HG03196 (cell line): ENCODE data around the gene CYFIP1.
"Not testable (repeated sequence)": the region's sequence is repeated elsewhere in the genome, so short reads cannot be mapped to it uniquely, and the experiment has no call there.

Experiments
- ATAC-seq: cut with Tn5 transposase; IDR thresholded peaks from one replicate; pipeline ENCODE4 v1.9.1; 2021; ENCODE audit not compliant: unreplicated experiment

Gene CYFIP1

DNA sequence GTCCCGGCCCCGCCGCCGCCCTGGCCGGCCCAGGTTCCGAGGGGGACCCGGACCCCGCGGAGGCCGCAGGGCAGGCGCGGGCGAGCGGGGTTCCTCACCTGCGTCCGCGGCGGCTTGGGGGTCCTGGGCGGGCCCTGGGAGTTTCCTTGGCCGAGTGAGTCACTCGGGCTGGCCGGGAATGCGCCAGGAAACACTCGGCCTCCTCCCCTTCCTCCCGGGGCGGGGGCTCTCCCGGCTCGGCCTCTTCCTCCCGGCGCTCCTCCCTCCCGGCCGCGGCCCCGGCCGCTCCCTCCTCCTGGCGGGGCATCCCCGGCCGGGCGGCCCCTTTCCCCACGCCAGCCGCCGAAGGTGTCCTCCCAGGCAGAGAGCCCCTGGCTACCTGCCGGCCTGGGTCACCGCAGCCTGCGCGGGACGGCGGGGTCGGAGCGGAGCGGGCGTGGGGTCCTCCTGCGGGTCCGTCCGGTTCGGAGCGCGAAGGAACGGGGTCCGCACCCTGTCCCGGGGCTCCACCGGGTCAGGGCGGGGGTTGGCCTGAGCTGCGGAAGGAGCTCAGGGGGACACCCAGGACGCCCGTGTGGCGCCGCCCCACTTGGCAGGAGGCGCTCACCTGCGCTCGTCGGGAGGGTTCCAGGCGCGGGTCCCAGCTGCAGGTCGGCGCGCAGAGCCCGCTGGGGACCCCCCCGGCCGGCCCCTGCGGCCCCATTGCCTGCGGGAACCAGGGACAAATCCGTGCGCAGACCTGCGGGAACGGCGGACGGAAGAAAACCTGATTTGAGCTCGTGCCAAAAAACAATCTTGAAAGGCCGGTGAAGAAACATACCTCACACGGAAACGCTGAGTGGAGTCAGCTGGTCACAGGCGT, at the start of gene CYFIP1:
TSS of gene CYFIP1 (minus strand) at position 180 of the 862 bp plus-strand sequence. CDS start 33,083 bp downstream, outside the sequence.
- ATAC-seq = peak; percentile 68

DNA sequence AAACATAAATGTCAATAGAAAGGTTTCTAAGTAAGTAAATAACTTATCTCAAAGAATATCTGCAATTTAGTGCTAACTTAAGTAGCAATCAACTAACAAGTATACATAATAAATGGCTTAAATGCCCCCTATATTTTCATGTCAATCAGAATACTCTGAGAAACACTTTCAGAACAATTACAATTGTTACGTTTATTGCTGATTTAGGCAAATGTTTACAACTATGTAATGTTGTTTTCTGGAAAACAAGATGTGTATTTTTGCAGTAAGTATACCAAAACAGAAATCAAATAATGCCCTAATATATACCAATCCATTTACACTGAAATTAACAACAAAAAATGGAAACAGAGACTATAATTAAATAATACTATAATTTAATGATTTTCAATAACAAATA, 46.0 kb upstream of the CYFIP1 start:
- ATAC-seq = no peak

DNA sequence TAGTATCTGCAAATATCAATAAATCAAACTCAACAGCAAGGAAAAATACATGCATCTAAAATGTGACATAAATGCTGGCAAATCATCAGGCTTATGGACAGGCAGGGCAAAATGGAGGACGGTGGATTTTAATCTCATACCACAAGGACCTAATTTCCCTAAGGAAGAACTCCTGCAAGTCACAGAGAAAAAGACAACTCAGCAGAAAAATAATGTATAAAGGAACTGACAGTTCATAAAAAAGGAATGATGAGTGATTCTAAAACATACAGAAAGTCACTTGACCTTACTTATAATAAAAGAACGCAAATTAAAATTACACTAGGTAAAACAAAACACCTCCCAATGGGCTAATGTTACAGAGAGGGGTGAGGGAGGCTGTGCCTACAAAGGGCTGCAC, 42.0 kb upstream of the CYFIP1 start:
- no peak for ATAC-seq

DNA sequence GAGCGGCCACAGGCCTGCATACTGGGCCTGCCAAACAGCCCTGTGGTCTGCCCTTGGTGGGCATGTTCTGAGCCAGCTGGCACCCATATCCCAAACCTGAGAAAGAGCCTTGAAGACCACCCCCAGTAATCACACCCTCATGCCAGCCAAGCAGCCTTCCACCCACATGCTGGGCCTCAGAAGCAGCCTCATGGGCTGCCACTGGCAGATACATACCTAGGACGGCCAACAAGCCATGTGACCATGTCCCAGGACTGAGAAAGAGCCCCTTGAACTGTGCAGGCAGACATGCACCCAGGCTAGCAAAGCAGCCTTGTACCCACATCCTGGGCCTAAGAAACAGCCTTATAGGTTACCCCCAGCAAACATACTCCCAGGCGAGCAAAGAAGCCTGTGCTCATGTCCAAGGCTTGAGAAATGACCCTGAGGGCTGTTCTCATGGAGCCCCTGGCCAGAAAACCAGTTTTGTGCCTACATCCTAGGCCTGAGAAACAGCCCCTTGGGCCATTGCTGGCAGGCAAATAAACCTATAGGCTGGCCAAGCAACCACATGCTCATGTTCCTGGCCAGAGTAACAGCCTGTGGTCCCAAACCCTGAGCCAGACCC, 34.3 kb upstream of the CYFIP1 start:
- ATAC-seq = no peak

DNA sequence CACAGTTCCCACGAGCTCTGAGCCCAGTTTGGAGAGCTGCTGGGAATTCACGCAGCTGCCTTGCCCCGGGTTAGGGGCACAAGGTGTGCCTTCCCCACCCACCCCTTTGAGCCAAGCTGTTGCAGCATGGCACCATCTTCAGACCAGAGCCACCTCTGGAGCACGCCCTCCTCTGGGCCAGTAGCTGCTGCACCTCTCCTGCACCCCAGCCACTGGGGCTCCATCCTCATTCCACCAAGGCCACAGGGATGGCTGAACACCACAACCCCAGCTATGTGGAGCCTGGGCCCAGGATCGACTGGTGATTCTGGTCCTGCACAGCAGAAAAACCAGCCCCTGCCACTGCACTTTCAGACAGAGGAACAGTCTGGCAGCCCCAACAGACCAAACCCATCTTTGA, 33.5 kb upstream of the CYFIP1 start:
- no peak for ATAC-seq

DNA sequence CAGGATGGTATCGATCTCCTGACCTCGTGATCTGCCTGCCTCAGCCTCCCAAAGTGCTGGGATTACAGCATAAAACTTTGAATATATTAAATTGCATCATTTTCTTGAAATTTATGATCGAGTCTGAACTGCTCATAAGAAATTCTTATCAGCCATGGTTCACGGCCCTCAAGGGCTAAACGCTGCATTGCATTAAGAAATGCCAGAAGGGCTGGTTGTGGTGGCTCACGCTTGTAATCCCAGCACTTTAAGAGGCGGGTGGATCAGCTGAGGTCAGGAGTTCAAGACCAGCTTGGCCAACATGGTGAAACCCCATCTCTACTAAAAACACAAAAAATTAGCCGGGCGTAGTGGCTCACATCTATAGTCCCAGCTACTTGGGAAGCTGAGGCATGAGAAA, 32.4 kb upstream of the CYFIP1 start:
- not testable (repeated sequence) for ATAC-seq

DNA sequence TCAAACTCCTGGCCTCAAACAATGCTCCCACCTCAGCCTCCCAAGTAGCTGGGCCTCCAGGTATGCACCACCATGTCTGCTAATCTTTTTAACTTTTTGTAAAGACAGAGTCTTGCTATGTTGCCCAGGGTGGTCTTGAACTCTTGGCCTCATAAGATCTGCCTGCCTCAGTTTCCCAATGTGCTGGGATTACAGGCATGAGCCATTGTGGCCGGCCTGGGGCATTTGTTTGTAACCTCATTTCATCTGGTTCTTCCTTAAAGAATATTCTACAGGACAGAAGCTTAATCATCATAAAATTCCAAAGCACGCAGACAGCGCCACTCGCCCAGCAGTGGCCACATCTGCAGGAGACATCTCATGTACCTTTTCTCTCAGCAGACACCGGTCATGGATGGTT, 23.6 kb upstream of the CYFIP1 start:
- no peak for ATAC-seq

DNA sequence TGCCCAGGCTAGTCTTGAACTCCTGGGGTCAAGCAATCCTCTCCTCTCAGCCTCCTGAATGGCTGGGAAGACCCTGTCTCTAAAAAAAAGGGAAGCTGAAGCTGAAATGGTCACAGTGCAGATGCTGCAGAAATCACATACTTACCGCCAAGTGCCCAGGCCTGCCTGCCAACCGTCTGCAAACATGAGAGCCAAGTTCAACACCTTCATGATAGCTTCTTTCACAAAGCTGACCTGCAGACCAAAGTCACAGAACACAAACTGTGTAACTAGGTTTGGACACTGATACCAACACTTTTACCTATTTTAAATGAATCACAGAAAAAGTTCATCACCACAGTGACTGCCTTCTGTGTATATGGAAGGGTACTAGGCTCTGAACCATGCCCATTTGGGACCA, 22.8 kb upstream of the CYFIP1 start:
- ATAC-seq = no peak

DNA sequence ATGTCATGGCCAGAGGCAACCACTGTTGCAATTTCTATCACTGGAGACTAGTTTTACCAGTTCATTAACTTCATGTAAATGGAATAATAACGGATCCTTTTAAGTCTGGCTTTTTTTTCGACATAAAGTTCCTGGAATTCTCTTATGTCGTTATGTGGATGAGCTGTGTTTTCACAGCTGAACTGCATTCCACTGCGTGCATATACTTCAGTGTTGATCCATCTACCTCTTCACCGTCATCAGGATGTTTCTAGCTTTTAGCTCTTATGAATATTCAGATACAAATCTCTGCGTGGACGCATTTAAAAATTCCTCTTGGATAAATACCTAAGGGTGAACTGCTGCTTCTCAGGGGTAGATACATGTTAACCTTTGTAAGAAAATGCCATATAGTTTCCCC, 15.6 kb upstream of the CYFIP1 start:
- no peak for ATAC-seq

DNA sequence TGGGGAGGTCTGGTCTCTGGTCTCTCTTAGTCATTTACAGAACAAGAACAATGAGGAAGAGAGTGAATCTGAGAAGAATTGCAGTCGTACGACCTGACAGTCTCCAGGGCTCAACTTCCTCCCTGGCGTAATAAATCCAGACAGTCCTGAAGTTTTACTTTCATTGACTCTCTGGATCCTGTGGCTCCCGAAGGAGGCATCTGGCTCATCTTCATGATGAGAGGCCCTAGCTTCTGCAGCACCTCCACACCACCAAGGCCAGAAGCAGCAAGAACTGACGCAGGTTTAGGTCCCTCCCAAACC, 11.8 kb upstream of the CYFIP1 start:
- no peak for ATAC-seq

DNA sequence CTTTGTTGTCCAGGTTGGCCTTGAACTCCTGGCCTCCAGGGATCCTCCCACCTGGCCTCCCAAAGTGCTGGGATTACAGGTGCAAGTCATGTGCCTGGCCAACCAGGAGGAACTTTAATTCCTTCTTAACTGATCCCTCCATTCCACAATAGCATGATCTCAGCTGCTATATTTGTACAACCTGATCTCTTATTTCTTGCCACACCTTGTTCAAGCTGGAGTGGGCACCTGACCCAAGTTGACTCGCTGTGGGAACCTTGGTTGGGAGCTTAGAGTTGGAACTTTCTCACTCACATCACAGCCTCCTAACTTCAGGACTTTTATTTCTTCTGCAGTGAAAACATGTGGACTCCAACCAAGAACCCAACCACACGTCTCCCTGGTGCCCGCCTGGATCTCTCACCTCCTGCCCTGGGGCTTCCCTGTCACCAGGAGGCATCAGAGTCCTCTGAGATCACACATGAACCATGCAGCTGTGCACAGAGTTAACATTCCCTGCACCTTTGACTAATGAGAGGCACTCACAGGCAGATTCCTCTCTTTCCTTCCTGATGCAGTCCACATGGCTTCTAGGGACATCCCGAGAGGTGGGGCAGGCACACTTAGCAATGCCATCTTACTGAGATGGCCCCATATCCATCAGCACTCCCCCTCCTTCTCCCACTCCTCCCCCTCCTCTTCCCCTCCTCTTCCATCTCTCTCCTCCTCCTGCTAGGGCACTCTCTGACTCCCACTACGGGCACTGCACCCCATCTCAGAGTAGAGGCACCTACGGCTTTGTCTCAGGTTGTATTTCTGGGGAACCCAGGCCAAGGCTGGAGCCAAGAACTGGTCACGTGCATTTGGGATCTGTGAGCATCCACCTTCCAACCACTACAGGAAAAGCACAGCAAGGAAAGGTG, 9.7 kb upstream of the CYFIP1 start:
- no peak for ATAC-seq

DNA sequence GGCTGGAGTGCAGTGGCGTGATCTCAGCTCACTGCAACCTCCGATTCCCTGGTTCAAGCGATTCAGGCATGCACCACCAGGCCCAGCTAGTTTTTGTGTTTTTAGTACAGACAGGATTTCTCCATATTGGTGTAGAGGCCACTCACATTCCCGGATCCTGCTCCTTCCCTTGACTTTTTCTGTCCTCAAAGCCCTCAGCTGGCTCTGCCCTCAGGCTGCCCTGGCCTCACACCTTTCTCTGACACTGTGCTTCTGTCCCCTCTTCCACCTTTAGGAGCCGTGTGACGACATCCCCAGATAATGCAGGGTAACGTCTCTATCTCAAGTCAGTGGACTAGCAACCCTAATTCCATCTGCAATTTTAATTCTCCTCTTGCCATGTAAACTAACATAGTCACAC, 8.6 kb upstream of the CYFIP1 start:
- ATAC-seq = no peak

DNA sequence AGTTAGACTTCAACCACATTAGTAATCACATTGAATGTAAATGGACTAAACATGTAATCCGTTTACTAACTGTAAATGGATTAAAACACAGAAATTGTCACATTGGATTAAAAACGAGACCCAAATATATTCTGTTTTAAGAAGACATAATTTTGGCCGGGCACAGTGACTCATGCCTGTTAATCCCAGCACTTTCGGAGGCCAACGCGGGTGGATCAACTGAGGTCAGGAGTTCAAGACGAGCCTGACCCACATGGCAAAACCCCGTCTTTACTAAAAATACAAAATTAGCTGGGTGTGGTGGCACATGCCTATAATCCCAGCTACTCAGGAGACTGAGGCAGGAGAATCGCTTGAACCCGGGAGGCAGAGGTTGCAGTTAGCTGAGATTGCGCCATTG, 1.8 kb upstream of the CYFIP1 start:
- ATAC-seq = not testable (repeated sequence)

DNA sequence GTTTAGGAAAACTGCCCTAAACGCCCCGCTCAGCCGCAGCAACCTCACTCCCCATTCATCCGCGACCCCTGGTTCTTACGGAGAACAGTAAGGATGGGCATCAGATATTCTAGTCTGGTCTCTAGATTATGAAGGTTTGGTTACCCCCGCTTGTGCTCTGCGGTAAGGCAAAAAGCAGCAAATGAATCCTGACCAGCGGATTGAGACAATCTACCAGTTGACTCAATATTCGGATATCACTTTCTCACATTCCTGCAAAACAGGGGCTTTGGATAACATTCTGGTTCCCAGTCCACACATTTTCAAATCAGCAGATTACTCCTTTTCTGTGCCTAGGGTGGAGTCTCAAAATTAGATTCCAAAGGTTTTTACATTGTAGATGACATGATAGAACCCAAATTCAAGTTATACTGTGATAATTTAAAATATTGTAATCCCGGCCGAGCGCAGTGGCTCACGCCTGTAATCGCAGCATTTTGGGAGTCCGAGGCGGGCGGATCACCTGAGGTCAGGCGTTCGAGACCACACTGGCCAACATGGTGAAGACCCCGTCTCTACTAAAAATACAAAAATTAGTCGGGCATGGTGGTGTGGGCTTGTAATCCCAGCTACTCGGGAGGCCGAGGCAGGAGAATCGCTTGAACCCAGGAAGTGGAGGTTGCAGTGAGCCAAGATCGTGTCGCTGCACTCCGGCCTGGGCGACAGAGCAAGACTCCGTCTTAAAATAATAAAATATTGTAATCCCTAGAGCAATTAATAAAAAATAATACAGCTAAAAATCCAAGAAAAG, 1.1 kb upstream of the CYFIP1 start:
- no peak for ATAC-seq

DNA sequence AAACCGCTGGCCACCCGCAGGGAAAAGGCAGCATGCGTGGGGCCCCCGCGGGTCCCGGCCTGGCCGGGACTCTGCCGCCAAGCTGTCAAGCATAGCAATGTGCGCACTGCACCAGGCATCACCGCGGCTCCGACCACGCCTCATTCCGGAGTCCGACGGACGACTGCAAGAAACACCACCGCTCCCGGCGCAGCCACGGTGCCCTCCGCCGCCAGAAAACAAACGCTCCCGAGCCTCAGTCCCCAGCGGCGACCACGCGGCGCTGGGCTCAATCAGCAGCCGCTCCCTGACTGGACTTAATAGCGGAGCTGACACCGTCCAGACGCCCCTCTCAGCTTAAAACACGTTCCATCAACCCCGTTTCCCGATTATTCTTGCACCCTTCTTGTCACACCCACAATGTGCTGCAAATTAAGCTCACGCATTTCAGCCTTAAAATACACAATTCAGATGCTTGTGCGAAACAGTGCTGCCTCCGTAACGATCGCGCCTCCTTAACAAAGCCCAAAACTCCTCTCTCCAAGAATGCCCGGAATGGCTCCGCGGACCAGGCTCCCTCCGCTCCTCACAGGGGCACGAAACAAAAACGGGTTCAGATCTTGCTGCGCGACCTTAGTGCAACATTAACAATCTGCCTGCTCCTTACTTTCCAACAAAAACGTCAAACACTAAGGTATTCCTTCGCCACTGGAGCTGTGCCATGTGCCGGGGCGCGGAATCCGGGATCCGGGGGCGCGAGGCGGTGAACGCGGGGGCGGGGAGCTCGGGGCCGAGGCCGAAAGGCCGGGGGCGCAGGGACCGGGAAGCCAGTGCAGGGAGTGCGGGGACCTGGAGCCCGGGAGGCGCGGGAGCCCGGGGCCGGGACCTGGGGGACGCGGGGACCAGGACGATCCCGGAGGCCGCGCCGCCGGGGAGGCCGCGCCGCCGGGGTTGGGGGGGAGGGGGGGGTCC, 655 bp downstream of the CYFIP1 start:
- peak; percentile 40 for ATAC-seq

DNA sequence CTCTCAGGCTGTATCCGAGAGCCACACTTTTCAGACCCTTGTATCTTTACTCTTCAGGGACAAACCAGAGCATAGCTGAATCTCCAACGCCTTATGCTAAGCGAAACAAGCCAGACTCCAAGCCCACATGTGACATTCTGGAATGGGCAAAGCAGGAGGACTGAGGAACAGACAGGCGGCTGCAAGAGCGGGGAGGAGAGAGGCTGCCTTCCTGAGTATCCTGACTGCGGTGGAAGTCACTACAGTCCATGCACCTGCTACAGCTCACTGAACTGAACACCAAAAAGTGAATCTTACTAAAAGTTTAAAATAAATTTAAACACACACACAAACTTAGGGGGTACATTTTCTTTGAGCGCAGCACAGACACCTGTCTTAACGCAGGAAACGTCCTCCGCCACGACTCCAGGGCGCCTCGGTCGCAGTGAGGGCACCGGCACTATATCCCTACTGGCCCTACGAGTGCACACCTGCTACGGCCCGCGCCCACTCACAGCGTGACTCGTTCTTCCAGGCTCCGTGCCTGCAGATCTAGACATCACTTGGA, 1.4 kb downstream of the CYFIP1 start:
- peak; percentile 25 for ATAC-seq

DNA sequence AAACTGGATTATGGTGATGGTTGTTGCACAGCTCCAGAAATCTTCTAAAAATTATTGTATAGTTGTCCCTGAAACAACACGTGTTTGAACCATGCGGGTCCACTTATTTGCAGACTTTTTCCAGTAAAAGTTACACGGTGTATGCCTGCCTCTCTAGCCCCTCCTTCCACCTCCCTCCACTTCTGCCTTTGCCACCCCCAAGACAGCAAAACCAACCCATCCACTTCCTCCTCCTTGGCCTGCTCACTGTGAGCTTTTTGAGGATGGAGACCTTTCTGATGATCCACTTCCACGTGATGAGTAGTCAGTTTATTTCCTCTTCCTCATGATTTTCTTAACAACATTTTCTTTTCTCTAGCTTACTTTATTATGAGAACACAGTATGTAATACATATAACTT, 5.4 kb downstream of the CYFIP1 start:
- ATAC-seq = no peak

DNA sequence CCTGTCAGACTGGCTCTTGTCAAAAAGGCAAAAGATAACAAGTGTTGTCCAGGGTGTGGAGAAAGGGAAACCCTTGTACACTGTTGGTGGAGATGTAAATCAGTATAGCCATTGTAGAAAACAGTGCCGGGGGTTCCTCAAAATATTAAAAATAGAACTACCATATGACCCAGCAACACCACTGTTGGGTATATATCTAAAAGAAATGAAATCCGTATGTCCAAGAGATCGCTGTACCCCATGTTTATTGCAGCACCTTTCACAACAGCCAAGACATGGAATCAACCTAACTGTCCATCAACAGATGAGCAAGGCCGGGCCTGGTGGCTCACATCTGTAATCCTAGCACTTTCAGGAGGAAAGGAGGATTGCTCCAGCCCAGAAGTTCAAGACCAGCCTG, 6.2 kb downstream of the CYFIP1 start:
- no peak for ATAC-seq

DNA sequence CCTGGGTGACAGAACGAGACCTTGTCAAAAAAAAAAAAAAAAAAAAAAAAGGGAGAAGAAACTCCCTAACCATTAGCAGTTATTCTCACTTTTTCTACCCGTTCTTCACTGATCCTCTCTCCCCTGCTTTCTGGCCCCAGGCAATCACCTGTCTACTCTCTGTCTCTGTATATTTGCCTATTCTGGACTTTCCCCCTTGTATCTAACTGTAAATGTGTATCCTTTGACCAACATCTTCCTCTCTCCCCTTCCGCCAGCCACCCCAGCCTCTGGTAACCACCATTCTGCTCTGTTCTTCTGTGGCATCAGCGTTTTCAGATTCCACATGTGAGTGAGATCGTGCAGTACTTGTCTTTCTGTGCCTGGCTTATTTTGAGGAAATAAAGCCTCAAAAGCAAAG, 6.9 kb downstream of the CYFIP1 start:
- ATAC-seq = peak; percentile 47

DNA sequence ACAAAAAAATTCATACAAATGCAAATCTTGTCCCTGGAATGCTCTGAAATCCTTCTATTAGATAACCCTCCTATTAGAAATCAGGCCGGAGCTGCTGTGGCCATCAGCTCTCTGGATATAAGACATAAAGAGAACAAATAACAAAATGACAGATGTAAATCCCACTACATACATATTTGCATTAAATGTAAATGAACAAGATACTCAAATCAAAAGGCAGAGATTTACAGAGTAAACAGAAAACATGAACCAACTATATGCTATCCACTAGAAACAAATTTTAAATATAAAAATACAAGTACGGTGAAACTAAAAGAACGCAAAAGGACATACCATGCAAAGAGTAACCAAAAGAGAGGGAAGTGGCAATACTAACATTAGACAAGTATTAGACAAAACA, 10.7 kb downstream of the CYFIP1 start:
- ATAC-seq = no peak
